Right lobe of liver (tissue), 6 donors: Measurements from ENCODE around the gene ISCA2. TPM values are rescaled to one million over a fixed set of nuclear protein-coding genes. Genes with fewer than 3 reads are reported as not detected.

Experiments used
- ATAC-seq, 4 donors: fragments of 200-7000 bp; cut with Tn5 transposase; one replicate each; pipeline ENCODE4 v1.9.1; 2020; ENCODE audit warnings: mild to moderate bottlenecking in 4 of 4, moderate library complexity in 4 of 4
- DNase-seq, 3 donors: peaks; one replicate each; pipeline ENCODE4 v3.0.0-alpha.2; 2020
- H3K27ac ChIP-seq, 3 donors: fragments of 200-600 bp; one replicate each; pipeline ENCODE4 v1.8.0; 2022
- H3K27me3 ChIP-seq, 2 donors: fragments of 200-600 bp; one replicate each; pipeline ENCODE4 v1.8.0; 2022
- H3K36me3 ChIP-seq, 4 donors: fragments of 200-600 bp; sonication (generic) in 1 of 4; one replicate each; pipeline versions ENCODE4 v1.5.1 to v1.8.0; 2017 to 2022; ENCODE audit warnings: control low read depth in 1 of 4
- H3K4me1 ChIP-seq, 4 donors: fragments of 200-600 bp; sonication (generic) in 1 of 4; one replicate each; pipeline versions ENCODE4 v1.5.1 to v1.8.0; 2017 to 2022; ENCODE audit warnings: control low read depth in 1 of 4
- H3K4me3 ChIP-seq, 3 donors: fragments of 200-600 bp; one replicate each; pipeline ENCODE4 v1.8.0; 2022
- H3K9me3 ChIP-seq, 4 donors: fragments of 200-600 bp; sonication (generic) in 1 of 4; one replicate each; pipeline versions ENCODE4 v1.5.1 to v1.8.0; 2017 to 2022; ENCODE audit warnings: control low read depth in 1 of 4
- CTCF ChIP-seq, 4 donors: fragments of 200-600 bp in 3 of 4; fragments of 450-650 bp in 1 of 4; IDR thresholded peaks; one replicate each; pipeline versions ENCODE4 v1.5.1 to v1.8.0; 2016 to 2022; ENCODE audit warnings: antibody characterized with exemption in 4 of 4, mild to moderate bottlenecking in 2 of 4
- POLR2A ChIP-seq: fragments of 450-650 bp; IDR thresholded peaks from one replicate; pipeline ENCODE4 v1.6.1; 2017; ENCODE audit warnings: antibody characterized with exemption, mild to moderate bottlenecking
- WGBS: methylation state at CpG from one replicate; pipeline ENCODE4 v1.1.6; 2018; ENCODE audit warnings: low coverage, low lambda C conversion rate; ENCODE audit not compliant: insufficient coverage; ENCODE audit errors: missing lambda C conversion rate; 5-methylcytosine and 5-hydroxymethylcytosine counted together
- intact Hi-C, 2 donors: fragments of 100-400 bp; cut with DNase I; formaldehyde crosslinking; loops; one replicate each; pipeline versions ENCODE4 v1.11.2 to v1.14.1; 2022
- total RNA-seq, 6 experiments: library from RNA; depleted of rRNA in 2 of 6; stranded (reverse); fragments of >200 nt in 2 of 6; fragmentation: NEBNext Ultra II Directional in 3 of 6; extraction: Animal tissue kit (Norgen Biotek cat#: 25700) in 3 of 6; gene quantifications; one replicate each; pipeline versions ENCODE4 v1.1.0 to v1.2.4, GENCODE V29; 2016 to 2023
- donor health status: DM: no; HTN: yes; CAD: no.
- donor health status: DM: no; HTN: no; CAD: no.
- donor health status: DM: no; HTN: no; CAD: no.
- donor health status: DM: no; HTN: yes; CAD: no.
- donor health status: DM: no; HTN: yes; CAD: no.

The ISCA2 gene
- total RNA-seq, 6 experiments from 2014 or later, result 7.8 to 16.3 (median 11.4) TPM

GRCh38 chr14:74511966-74512830, 18.6 kb downstream of the ISCA2 start:
- Histone ChIP-seq H3K27ac (no peak overlapping the region), H3K4me1 (no peaks in the 10 kb centered on the region), H3K4me3 (no peak overlapping the region), H3K27me3 (no peaks in the 10 kb centered on the region), H3K9me3 (no peaks in the 10 kb centered on the region), H3K36me3 (no peaks in the 10 kb centered on the region)
- TF ChIP-seq POLR2A (no peak), CTCF (IDR thresholded peaks at IDR 0.05) (no peak)
- WGBS, result 67% methylated on average over 4 of the region's 10 CpGs
- intact Hi-C loops, result loop anchor here in 1 of 2 donors (10.0 kb wide), 1 partner anchor 283 kb away; no protein-coding TSS in a partner anchor
- ATAC-seq (no peak), DNase-seq (peak in 2 of 3 donors; percentile 14 to 24)

GRCh38 chr14:74514471-74514941, 20.9 kb downstream of the ISCA2 start:
- no peaks in the 10 kb centered on the region for H3K4me1 ChIP-seq
- ATAC-seq (peak in 3 of 4 donors; percentile 20 to 46 (median 40)), DNase-seq (peak in 2 of 3 donors; percentile 24 to 52)
- no peak overlapping the region for H3K4me3 ChIP-seq
- intact Hi-C loops, result loop anchor here in 1 of 2 donors (10.0 kb wide), 1 partner anchor 280 kb away; no protein-coding TSS in a partner anchor
- H3K9me3 ChIP-seq, result no peaks in the 10 kb centered on the region
- H3K27me3 ChIP-seq, result no peaks in the 10 kb centered on the region
- H3K36me3 ChIP-seq, result no peaks in the 10 kb centered on the region
- H3K27ac ChIP-seq, result no peak overlapping the region
- 52% methylated on average over 10 of the region's 13 CpGs for WGBS
- no peak for TF ChIP-seq POLR2A
- no peak for TF ChIP-seq CTCF (IDR thresholded peaks at IDR 0.05)

- 71% methylated on average over 2 of the region's 8 CpGs for WGBS
- Histone ChIP-seq H3K4me3 (no peak overlapping the region), H3K4me1 (no peaks in the 10 kb centered on the region), H3K36me3 (no peaks in the 10 kb centered on the region), H3K9me3 (no peaks in the 10 kb centered on the region), H3K27ac (no peak overlapping the region), H3K27me3 (no peaks in the 10 kb centered on the region)
- peak in 1 of 3 donors; percentile 25 for DNase-seq
- no peak for ATAC-seq
- intact Hi-C loops, result loop anchor here in 1 of 2 donors (10.0 kb wide), 1 partner anchor 279 kb away; no protein-coding TSS in a partner anchor
- TF ChIP-seq CTCF (IDR thresholded peaks at IDR 0.05) (no peak), POLR2A (no peak)
Observed at GRCh38 chr14:74515891-74516412, 22.4 kb downstream of the ISCA2 start.

GRCh38 chr14:74516451-74517160, 23.0 kb downstream of the ISCA2 start:
- DNase-seq, result peak in 1 of 3 donors; percentile 35
- TF ChIP-seq POLR2A (no peak), CTCF (IDR thresholded peaks at IDR 0.05) (no peak)
- 74% methylated on average over 4 of the region's 12 CpGs for WGBS
- no peaks in the 10 kb centered on the region for H3K27me3 ChIP-seq
- H3K27ac ChIP-seq, result no peak overlapping the region
- H3K4me3 ChIP-seq, result no peak overlapping the region
- no peak for ATAC-seq
- no peaks in the 10 kb centered on the region for H3K9me3 ChIP-seq
- no peaks in the 10 kb centered on the region for H3K4me1 ChIP-seq
- intact Hi-C loops, result loop anchor here in 1 of 2 donors (10.0 kb wide), 1 partner anchor 278 kb away; no protein-coding TSS in a partner anchor
- no peaks in the 10 kb centered on the region for H3K36me3 ChIP-seq
